ENCODE data around the gene BRWD1.

DNA sequence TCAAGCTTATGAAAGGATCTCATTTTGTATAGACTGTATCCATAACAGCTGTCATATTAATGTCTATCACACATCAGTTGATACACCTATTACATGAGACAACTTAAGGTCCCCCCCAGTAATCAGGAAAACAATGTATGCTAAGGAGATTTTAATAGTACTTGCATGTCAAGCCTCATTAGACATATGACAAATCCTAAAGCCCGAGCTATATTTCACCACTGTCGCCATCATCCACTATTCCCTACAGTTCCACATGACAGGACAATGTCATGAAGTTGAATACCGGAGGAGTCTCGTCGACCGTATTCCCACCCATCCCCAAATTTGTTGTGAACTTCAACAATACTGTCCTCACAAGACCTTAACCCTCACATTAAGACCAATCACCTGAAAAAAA is 32.0 kb upstream of the BRWD1 start:
- TF ChIP-seq, protein P1, sequence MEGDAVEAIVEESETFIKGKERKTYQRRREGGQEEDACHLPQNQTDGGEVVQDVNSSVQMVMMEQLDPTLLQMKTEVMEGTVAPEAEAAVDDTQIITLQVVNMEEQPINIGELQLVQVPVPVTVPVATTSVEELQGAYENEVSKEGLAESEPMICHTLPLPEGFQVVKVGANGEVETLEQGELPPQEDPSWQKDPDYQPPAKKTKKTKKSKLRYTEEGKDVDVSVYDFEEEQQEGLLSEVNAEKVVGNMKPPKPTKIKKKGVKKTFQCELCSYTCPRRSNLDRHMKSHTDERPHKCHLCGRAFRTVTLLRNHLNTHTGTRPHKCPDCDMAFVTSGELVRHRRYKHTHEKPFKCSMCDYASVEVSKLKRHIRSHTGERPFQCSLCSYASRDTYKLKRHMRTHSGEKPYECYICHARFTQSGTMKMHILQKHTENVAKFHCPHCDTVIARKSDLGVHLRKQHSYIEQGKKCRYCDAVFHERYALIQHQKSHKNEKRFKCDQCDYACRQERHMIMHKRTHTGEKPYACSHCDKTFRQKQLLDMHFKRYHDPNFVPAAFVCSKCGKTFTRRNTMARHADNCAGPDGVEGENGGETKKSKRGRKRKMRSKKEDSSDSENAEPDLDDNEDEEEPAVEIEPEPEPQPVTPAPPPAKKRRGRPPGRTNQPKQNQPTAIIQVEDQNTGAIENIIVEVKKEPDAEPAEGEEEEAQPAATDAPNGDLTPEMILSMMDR (IDR thresholded peaks at IDR 0.05; ENCODE audit: borderline replicate concordance, extremely low read depth, low read length, poor library complexity, severe bottlenecking): no peak
- TF ChIP-seq EZH2 (IDR thresholded peaks at IDR 0.05; ENCODE audit: borderline replicate concordance, low read depth, low read length, severe bottlenecking): no peak
